CD4-positive, alpha-beta T cell treated with Interleukin-4 for 1 hour (primary cell): ENCODE data around the gene MTFR1L.
A peak's percentile ranks its signal among the peaks of the same experiment; 100 is the strongest.

Source experiments
- DNase-seq, 2 donors: peaks; one replicate each; pipeline ENCODE4 v3.0.0-alpha.2; 2020 to 2022

MTFR1L gene

DNA sequence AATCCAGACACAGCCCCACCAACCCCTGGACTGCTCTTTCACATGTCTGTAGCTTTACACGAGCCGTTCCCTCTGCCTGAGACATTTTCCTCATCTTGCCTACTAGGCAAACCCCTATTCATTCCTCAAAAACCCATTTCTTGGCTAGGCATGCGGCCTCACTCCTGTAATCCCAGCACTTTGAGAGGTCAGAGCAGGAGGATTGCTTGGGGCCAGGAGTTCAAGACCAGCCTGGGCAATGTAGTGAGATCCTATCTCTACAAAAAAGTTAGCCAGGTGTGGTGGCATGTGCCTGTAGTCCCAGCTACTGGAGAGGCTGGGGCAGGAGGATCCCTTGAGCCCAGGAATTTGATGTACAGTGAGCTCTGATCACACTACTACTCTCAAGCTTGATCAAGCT is 44.7 kb downstream of the MTFR1L start:
- DNase-seq, result no peak

DNA sequence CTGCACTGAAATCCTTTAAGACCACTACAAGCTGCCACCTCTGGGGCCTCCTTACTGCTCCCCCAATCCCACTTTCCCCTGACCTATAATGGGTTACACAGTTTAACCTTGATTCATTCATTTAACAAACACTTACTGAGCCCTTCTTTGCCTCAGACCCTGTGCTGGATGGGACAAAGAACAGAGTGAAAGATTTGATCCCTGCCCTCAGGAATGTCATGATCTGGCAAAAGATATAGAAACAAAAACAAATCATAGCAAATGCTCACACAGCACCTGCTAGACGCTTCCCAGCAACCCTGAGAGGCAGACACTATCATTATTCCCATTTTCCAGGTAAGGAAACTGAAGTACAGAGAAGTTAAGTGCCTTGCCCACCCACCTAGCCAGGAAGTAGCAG is 46.5 kb downstream of the MTFR1L start:
- DNase-seq, result no peak

DNA sequence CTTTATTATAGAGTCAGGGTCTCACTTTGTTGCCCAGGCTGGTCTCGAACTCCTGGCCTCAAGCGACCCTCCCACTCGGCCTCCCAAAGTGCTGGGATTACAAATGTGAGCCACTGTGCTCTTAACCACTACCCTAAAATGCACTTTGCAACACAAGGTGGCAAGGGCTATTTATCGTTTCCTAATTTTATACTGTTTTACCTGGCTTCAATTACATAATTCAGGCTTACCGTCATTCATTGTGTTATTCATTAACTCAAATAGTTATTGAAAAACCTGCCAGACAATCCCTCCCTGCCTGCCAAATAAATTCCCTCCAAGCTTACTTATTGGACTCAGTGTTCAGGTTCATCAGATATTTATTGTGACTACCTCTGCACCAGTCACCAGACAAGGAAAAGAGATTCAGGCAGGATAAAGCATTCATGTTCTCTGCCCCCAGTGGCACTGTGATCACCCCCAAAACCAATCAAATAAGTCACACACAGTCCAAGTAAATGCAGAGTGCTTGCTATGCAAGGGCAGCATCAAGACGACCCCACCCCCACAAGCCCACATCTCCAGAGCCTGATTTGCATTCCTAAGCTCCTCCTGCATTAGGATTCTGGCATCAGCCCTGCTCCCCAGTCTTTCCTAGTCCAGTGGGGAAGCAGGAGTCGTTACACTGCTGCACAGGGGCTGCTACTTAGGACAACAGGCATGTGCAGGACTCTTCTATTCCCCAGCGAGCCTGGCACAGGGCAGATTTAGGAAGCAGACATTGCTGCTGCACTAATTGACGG is 47.6 kb downstream of the MTFR1L start:
- no peak for DNase-seq

DNA sequence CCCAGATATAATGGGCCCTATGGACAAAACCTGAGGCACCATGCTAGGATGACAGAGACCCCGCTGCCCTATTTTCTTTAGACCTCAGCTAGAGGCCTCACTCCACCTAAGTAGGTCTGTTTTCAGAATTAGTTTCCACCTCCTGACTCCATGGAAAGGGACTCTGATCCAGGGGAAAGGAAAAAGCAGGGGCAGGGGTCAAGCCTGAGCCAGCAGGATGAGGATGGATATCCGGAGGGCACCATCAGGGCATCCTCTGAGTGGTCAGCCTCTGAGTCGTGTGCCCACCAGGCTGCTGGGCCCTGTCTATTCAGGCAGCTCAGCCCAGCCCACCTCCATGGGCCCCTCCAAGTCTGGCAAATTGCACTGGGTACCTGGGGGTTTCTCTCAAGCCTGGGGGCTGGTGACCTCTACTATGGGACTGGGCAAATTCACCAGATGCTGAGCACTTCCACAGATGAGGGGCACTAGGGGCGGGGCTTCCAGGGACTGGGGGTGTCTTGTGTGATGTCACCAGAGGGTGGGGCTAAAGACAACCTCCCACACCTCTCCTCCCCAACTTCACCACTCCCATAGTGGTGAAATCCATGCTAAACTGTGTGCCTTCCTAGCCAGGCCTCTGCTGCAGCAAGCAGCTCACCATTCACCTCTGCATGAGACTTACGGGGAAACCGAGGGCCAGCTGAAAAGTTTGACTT is 50.3 kb downstream of the MTFR1L start:
- no peak for DNase-seq

DNA sequence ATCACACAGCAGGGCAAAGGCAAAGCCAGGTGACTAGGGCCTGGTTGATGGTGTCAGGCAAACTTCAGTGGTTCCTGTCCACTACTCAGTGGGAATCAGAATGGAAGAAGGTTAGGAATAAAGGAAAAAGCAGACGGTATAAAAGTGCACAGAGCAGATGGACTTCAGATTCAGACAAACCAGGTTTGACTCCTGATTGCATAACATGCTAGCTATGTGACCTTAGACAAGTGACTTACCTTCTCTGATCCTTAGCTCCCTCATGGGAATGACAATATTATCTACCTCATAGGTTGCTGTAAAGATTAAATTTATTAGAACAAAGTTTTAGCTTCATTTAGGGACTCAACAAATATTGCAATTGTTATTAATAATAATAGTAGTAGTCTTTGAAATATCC is 50.9 kb downstream of the MTFR1L start:
- DNase-seq, result no peak

DNA sequence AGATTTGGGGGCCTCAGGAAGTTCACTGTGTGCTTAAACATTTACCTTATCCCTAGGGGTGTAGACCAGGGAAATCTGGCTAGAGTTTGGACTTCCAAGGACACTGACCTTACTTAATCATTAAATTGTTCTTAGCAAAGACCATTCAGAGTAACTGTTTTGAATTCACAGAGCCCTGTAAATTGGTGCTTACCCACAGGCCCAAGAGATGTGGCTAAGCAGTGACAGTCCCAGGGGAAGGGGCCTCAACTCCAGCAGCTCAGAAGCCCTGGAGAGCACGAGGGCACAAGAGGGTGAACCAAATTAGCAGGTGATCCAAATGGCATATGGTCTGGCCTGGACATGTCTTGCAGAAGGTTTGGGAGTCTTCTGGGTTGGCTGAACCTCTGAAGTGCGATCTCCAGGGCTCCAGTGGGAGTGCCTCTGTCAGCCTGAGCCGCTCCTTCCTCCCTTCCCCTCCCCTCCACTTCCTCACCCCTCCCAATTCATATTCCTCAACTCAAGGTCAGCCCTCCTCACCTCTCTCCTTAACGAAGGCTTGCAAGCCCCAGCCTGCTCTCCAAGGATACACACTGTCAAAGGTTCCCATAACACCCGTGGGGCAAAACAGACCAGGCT is 51.4 kb downstream of the MTFR1L start:
- no peak for DNase-seq

DNA sequence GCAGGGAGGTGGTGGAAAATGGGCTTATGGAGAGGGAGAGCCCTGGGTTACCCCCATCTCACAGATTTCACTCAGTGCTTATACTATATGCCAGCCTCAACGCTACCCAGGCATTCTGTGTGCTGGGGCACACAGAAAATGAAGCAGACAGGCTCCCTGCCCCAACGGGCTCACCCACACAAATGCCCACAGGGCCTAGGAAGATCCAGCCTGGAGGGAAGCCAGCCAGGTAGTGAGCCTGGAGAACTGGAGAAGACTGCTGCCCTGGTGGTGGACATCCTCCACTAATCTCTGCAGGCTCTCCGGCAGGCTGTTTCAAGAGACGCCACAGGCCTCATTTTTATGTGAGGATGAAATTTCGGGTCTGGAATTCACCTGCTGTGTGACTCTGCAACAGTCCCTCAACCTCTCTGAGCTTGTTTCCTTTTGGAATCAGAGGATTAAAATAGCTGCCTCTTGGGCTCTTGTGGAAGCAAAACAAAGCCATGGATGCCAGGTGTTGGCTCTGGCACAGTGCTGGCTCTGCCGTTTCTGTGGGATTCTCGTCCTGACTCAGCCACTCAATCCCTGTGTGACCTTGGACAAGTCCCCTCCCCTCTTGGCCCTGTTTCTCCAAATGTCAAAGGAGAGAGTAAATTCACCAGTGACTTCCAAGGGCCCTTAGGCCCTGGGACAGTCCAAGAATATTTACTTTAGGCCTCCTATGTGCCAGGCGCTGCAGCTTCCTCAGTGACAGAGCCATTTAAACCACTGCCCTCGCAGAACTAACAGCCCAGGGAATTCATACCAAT is 52.1 kb downstream of the MTFR1L start:
- DNase-seq, result no peak

DNA sequence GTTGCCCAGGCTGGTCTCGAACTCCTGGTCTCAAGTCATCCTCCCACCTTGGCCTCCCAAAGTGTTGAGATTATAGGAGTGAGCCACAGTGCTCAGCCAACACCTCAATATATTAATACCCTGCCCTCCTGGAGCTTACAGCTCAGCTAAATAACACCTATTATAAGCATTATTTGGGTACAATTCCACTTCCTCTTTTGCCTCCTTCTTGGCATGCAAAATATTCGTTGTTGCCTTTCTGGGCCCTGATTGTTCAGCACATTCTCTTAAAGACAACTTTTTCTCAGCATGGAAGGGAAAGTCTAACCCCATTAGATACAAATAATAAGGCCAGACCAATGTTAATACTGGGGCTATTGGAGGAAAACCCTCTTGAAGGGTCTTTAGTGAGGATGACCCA is 53.0 kb downstream of the MTFR1L start:
- no peak for DNase-seq

DNA sequence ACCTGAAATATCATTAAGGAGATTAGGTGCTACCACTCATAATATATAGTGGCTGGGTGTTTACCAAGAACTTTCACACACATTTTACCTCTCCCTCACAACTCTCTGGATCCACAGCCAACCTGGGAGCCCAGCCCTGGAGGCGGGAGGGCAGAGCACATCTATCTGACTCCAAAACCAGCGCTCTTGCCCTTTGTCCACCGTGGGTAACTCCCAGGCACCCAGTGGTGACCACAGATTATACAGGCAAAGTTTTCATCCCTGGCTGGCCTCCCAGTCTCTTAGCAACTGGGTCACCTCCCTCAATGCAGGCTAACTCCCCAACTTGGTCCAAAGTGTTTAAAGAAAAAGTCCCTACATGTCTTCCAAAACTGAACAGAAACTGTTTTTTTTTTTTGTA is 53.4 kb downstream of the MTFR1L start:
- no peak for DNase-seq

DNA sequence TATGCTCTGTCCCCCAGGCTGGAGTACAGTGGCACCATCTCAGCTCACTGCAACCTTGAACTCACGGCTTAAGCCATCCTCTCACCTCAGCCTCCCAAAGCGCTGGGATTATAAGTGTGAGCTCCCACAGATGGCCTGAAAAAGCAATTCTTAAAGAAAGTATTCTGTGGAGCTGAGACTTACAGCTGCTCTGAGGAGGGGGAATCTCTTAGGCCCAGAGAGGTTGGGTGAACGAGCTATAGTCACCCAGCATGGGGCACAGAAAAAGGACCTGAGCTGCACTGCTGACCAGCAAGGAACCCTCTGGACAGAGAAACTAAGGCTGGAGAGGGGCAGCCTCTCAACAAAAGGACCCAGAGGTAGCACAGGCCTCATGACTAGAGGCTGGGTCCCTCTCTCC is 54.5 kb downstream of the MTFR1L start:
- no peak for DNase-seq

DNA sequence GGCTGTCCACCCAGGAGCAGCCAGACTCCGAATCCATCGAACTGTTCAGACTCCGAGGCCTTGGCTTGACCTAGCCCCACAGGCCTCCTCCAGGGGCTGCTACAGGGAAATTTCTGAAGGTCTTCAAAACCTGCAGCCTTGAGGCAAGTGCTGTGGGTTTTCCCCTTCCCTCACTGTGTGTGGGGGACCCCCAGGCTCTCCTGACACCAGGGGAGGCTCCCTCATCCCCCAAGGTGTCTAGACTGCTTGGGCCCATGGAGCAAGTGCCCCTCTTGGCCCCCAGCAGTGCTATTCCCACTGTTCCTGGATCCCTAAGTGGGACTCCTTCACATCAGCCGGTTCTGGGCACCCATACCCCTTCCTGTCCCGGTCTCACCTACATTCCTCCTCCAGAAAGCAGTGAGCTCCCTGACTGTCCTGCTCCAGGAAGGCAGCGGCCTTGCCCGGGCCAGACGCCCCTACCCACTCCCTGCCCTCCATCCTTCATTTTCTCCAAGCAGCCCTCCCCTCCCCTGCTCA is 54.9 kb downstream of the MTFR1L start:
- no peak for DNase-seq

DNA sequence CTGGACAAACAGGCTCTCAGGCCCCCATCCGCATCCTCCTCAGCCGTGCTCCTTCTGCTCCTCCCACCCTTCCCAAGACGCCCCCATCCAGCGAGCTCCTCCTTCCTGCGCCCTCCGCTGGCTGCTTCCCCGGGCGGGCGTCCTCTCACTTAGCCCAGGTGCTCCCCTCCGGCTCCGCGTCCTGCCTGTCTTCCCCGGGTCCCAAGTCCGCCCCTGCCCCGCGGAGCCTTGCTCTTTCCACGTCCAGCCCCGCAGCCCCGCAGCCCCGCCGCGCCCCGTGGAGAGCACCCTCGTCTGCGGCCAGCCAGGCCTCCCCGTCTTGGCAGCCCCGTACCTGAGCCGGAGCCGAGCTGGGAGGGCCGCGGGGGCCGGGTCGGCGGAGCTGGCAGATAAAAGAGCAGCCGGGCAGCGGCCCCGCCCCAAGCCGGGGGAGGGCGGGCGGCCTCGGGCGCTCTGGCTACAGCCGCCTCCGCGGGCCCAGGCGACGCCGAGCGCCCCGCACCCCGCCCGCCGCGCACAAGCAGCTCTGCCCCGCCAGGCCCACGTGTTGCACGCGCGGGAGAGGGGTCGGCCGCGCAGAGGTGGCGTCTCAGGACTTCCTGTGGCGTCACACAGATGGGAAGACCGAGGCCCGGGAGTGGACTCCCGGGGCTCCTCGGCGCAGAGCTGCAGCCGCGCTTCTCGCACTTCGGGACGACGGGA is 55.6 kb downstream of the MTFR1L start, which contains the start of gene PAQR7:
Gene PAQR7 (minus strand): TSS at position 555 of the 702 bp plus-strand sequence. CDS start 11,869 bp downstream, outside the sequence.
- DNase-seq, result peak; percentile 49 to 62

DNA sequence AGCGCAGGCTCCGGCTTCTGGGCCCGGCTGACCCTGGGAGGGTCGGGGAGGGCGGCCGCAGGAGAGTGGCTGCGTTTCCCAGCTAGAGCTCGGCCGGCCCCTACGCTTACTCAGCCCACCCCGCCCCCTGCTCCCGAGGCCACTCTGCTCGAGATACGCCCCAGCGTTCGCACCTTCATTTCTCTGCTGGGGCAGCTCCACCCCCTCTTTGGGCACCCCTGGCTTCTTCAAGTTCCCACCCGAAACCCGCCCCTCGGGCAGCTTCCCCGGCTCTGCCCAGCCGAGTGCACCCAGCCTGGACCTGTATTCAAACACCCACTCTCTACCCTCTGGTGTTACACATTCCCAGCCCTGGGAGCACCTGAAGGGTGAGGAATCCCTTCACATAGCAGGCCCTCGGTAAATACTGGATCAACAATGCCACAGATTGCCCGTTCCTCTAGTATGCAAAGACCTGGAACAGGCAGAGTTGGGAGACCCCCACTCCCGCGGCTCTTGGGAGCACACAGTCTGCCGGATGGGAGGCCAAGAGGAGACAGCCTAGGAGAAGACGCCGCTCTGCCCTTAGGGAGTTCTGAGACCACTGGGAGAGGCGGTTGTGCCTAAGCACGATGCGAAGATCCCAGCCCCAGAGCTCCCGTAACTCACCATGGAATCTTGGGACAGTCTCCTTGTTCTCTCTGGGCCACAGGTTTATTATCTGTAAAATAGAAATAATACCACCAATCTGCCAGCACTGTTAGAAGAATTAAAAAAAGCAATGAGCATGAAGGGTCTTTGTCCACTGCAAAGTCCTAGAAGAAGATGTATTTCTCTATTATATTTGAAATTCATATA is 56.3 kb downstream of the MTFR1L start:
- DNase-seq, result peak in 1 of 2 donors; percentile 14

DNA sequence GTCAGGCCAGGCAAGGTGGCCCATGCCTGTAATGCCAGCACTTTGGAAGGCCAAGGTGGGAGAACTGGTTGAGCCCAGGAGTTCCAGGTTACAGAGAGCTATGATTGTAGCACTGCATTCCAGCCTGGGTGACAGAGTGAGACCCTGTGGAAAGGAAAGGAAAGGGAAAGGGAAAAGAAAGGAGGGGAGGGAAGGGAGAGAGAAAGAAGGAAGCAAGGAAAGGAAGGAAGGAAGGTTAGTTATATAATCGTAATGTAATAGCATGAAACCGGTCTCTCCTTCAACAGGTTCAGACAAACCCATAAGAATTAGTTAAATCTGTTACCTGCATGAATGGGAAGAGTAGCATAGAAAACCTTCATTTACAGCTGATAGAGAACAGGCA is 56.9 kb downstream of the MTFR1L start:
- no peak for DNase-seq

DNA sequence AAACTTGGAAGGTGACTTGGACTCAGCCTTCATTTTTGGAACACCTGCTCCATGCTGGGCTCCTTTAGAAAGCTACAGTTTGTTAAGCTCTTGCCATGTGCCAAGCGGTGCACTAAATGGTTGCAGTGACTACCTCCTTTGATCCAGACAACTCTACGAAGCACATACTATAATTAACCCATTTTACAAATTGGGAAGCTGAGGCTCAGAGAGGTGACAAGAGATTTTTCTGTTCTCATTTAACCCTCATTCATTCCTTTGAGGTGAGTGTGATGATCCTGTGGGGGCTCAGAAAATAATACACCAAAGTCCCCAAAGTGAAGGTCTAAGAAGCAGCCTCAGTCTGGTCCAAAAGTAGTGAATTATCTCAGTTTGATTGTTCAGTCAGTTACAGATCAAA is 57.4 kb downstream of the MTFR1L start:
- DNase-seq, result no peak

DNA sequence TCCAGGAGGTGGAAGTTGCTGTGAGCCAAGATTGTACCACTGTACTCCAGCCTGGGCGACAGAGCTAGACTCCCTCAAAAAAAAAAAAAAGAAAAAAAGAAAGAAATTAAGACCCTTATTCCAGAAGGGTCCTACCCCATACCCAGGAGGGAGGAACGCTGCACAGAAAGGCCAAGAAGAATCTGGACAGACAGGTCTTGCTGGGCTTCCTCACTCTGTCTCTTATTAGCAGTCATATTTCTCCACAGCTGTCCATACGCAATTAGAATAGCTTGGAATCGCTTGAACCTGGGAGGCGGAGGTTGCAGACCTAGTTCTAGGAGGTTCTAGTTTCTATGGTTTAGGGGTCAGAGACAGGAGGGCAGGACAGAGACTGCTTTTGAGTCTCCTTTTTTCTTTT is 58.9 kb downstream of the MTFR1L start:
- no peak for DNase-seq

DNA sequence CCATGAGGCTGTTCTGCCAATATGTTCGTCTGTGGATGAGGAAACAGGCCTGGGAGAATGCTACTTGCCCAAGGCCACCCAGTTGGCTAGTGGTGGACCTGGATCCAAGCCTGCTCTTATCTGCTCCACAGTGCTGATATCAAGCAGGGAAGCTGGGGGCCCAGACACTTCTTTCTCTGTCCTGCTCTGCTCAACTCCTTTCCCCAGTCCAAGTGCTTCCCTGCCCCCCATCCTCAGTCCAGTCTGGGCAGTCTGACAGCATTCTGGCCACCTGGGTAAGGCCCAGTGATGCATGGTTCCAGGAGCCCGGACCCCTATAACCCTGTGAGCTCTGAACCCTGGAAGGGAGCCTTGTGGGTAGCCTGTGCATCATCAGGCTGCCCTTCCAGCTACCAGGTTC is 59.9 kb downstream of the MTFR1L start:
- DNase-seq, result no peak

DNA sequence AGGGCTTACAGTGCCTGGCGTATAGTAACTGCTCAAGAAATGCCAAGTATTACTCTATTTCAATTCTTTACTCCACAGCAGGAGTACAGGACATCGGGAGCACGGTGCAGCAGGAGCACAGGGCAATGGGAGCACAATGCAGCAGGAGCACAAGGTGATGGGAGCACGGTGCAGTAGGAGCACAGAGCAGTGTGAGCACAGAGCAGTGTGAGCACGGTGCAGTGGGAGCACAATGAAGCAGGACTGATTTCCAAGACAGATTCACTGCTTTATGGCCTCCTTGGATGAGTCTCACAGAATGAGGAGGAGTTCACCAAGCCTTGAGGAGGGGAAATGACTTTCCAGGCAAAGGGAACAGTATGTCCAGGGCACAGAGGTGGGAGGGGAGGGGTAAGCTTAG is 60.8 kb downstream of the MTFR1L start:
- no peak for DNase-seq

DNA sequence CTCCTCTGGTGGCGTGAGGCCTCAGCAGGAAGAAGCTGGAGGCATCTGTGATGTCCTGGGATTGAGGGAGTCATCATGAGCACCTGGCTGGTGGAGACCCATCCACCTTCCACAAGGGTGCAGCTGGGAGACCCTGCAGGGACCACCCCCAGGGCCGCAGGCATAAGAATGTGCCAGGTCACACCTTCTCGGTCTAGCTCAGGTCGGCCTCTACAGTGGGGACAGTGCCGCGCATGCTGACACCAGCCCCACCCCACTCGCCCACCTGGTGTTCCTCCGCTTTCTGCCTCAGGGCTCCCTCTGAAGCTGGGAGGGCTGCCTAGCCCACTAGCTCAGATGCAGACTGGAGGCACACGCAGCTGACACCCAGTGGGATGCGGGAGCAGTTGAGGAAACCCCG is 61.5 kb downstream of the MTFR1L start:
- no peak for DNase-seq
